Liver (tissue), 9 donors: ENCODE data around the gene LIN9. TPM values are rescaled to one million over a fixed set of nuclear protein-coding genes. Genes with fewer than 3 reads are reported as not detected.

Experiments
- DNase-seq: peaks from one replicate; pipeline ENCODE4 v3.0.0-alpha.2; 2017; ENCODE audit warnings: low spot score
- H3K27ac ChIP-seq, 2 donors: one replicate each; pipeline ENCODE4 v1.7.0; 2013; ENCODE audit warnings: inconsistent platforms in 2 of 2, low read length in 2 of 2, control low read depth in 1 of 2, low read depth in 1 of 2, mild to moderate bottlenecking in 1 of 2
- H3K27me3 ChIP-seq, 4 donors: one replicate each; pipeline versions ENCODE4 v1.6.1 to v1.7.0; 2013; ENCODE audit warnings: low read length in 3 of 4, inconsistent platforms in 1 of 4, mild to moderate bottlenecking in 1 of 4, moderate library complexity in 1 of 4; ENCODE audit not compliant: control insufficient read depth in 4 of 4, insufficient read depth in 4 of 4
- H3K36me3 ChIP-seq, 4 donors: one replicate each; pipeline versions ENCODE4 v1.6.1 to v1.7.0; 2013; ENCODE audit warnings: low read length in 3 of 4, mild to moderate bottlenecking in 3 of 4, low read depth in 1 of 4, moderate library complexity in 1 of 4; ENCODE audit not compliant: control insufficient read depth in 4 of 4, insufficient read depth in 3 of 4
- H3K4me1 ChIP-seq, 4 donors: one replicate each; pipeline versions ENCODE4 v1.6.1 to v1.7.0; 2013; ENCODE audit warnings: low read length in 3 of 4, mild to moderate bottlenecking in 3 of 4, moderate library complexity in 1 of 4; ENCODE audit not compliant: control insufficient read depth in 4 of 4, insufficient read depth in 4 of 4
- H3K4me3 ChIP-seq, 3 donors: one replicate each; pipeline versions ENCODE4 v1.6.1 to v1.7.0; 2013; ENCODE audit warnings: low read length in 3 of 3, control low read depth in 1 of 3, low read depth in 1 of 3, mild to moderate bottlenecking in 1 of 3
- H3K9ac ChIP-seq, 2 donors: one replicate each; pipeline ENCODE4 v1.7.0; 2013; ENCODE audit warnings: low read length in 2 of 2, mild to moderate bottlenecking in 2 of 2, moderate library complexity in 2 of 2, control low read depth in 1 of 2, low read depth in 1 of 2
- H3K9me3 ChIP-seq, 4 donors: one replicate each; pipeline versions ENCODE4 v1.6.1 to v1.7.0; 2013; ENCODE audit warnings: low read length in 3 of 4; ENCODE audit not compliant: control insufficient read depth in 4 of 4
- ATF3 ChIP-seq: IDR thresholded peaks from 2 replicates; pipeline ENCODE4 v1.6.1; 2016; ENCODE audit warnings: antibody characterized with exemption
- CTCF ChIP-seq: fragments of 150-350 bp; IDR thresholded peaks from 2 replicates; pipeline ENCODE4 v1.5.1; 2017; ENCODE audit warnings: improper control_type of control experiment, low read depth, low read length; ENCODE audit not compliant: missing input control
- EGR1 ChIP-seq, 2 donors: IDR thresholded peaks; 2 replicates each; pipeline ENCODE4 v1.6.1; 2016 to 2018; ENCODE audit warnings: antibody characterized with exemption in 2 of 2, low read depth in 2 of 2
- FOXA1 ChIP-seq: IDR thresholded peaks from 2 replicates; pipeline ENCODE4 v1.6.1; 2016; ENCODE audit warnings: antibody characterized with exemption
- FOXA2 ChIP-seq: IDR thresholded peaks from 2 replicates; pipeline ENCODE4 v1.6.1; 2016; ENCODE audit warnings: antibody characterized with exemption
- GABPA ChIP-seq, 2 donors: IDR thresholded peaks in 1 of 2; conservative IDR thresholded peaks in 1 of 2; 2 replicates each; pipeline ENCODE4 v1.6.1; 2016; ENCODE audit warnings: antibody characterized with exemption in 2 of 2, mild to moderate bottlenecking in 1 of 2, moderate library complexity in 1 of 2
- HNF4G ChIP-seq: IDR thresholded peaks from 2 replicates; pipeline ENCODE4 v1.6.1; 2016; ENCODE audit warnings: antibody characterized with exemption
- JUND ChIP-seq, 2 donors: IDR thresholded peaks; 2 replicates each; pipeline ENCODE4 v1.6.1; 2016; ENCODE audit warnings: antibody characterized with exemption in 2 of 2
- MAX ChIP-seq: IDR thresholded peaks from 2 replicates; pipeline ENCODE4 v1.6.1; 2016; ENCODE audit warnings: antibody characterized with exemption
- NR2F2 ChIP-seq: IDR thresholded peaks from 2 replicates; pipeline ENCODE4 v1.6.1; 2016; ENCODE audit warnings: antibody characterized with exemption
- REST ChIP-seq: IDR thresholded peaks from 2 replicates; pipeline ENCODE4 v1.6.1; 2016; ENCODE audit warnings: antibody characterized with exemption, mild to moderate bottlenecking
- RXRA ChIP-seq, 2 donors: IDR thresholded peaks; 2 replicates each; pipeline ENCODE4 v1.6.1; 2017 to 2018; ENCODE audit warnings: antibody characterized with exemption in 2 of 2, mild to moderate bottlenecking in 1 of 2
- SP1 ChIP-seq: IDR thresholded peaks from 2 replicates; pipeline ENCODE4 v1.6.1; 2018; ENCODE audit warnings: antibody characterized with exemption, mild to moderate bottlenecking
- TAF1 ChIP-seq: conservative IDR thresholded peaks from 2 replicates; pipeline ENCODE4 v1.6.1; 2016; ENCODE audit warnings: antibody characterized with exemption, mild to moderate bottlenecking
- ZBTB33 ChIP-seq: IDR thresholded peaks from 2 replicates; pipeline ENCODE4 v1.6.1; 2016; ENCODE audit warnings: antibody characterized with exemption
- WGBS: extraction: QIAGEN DNeasy Blood & Tissue Kit; methylation state at CpG from one replicate; pipeline ENCODE4 v1.1.7; 2013; 5-methylcytosine and 5-hydroxymethylcytosine counted together
- polyA plus RNA-seq, 2 donors: library from polyadenylated mRNA; stranded (reverse) in 1 of 2; unstranded in 1 of 2; fragments of 200-250 nt in 1 of 2; fragments of >200 nt in 1 of 2; fragmentation: Nextera tagmentation in 1 of 2; extraction: Ambion mirVana in 1 of 2; gene quantifications; one replicate each; pipeline versions ENCODE4 v1.2.1 to v1.2.3, GENCODE V29; 2013 to 2015
- total RNA-seq, 2 donors: library from RNA; depleted of rRNA; stranded (reverse); fragments of >200 nt; gene quantifications; one replicate each; pipeline ENCODE4 v1.2.3, GENCODE V29; 2014
- donor health status: healthy.
- donor health status: healthy.
- donor health status: healthy.
- donor health status: healthy.
- donor health status: healthy.

The LIN9 gene
- total and polyA plus RNA-seq, 4 donors, result 0.50 to 7.9 (median 1.00) TPM

GRCh38 chr1:226302731-226303130 is 6.2 kb downstream of the LIN9 start:
- TF ChIP-seq FOXA1 (no peak), SP1 (no peak), FOXA2 (no peak), RXRA (IDR thresholded peaks at IDR 0.05) (no peak), EGR1 (IDR thresholded peaks at IDR 0.05; ENCODE audit: low read depth in 2 of 2) (no peak), REST (no peak), NR2F2 (no peak), GABPA (IDR thresholded peaks at IDR 0.05 in 1 of 2, conservative IDR thresholded peaks at IDR 0.05 in 1 of 2) (no peak), MAX (no peak)
- H3K4me3 ChIP-seq, result no peak overlapping the region
- 96% methylated on average over 1 of the region's 1 CpG for WGBS

GRCh38 chr1:226296911-226297310 is 12.1 kb downstream of the LIN9 start:
- H3K4me3 ChIP-seq, result no peak overlapping the region
- peaks cover 0 to 2% (median 0%) of the 10 kb centered on the region in 4 donors for H3K36me3 ChIP-seq

More at GRCh38 chr1:226302731-226303130, 6.2 kb downstream of the LIN9 start:
- no peak overlapping the region for H3K9ac ChIP-seq
- H3K36me3 ChIP-seq, result no peaks in the 10 kb centered on the region
- no peak for DNase-seq
- no peak overlapping the region for H3K27ac ChIP-seq
- H3K4me1 ChIP-seq, result peaks cover 0 to under 1% (median 0%) of the 10 kb centered on the region in 4 donors
- H3K9me3 ChIP-seq, result no peaks in the 10 kb centered on the region
- no peaks in the 10 kb centered on the region for H3K27me3 ChIP-seq

More at GRCh38 chr1:226296911-226297310, 12.1 kb downstream of the LIN9 start:
- no peaks in the 10 kb centered on the region for H3K4me1 ChIP-seq
- TF ChIP-seq GABPA (IDR thresholded peaks at IDR 0.05 in 1 of 2, conservative IDR thresholded peaks at IDR 0.05 in 1 of 2), result no peak
- TF ChIP-seq NR2F2, result no peak
- TF ChIP-seq SP1, result no peak
- TF ChIP-seq ZBTB33, result no peak
- no peak for TF ChIP-seq MAX
- TF ChIP-seq CTCF, result no peak
- TF ChIP-seq JUND (IDR thresholded peaks at IDR 0.05), result no peak
- no peak for TF ChIP-seq ATF3
- no peak for TF ChIP-seq HNF4G
- TF ChIP-seq FOXA2, result no peak
- TF ChIP-seq TAF1, result no peak
- DNase-seq, result no peak
- no peaks in the 10 kb centered on the region for H3K9me3 ChIP-seq
- H3K27me3 ChIP-seq, result no peaks in the 10 kb centered on the region
- 98% methylated on average over 5 of the region's 5 CpGs for WGBS
- H3K9ac ChIP-seq, result no peak overlapping the region
- no peak overlapping the region for H3K27ac ChIP-seq
